ENCODE results near the gene KIF5C.

DNA sequence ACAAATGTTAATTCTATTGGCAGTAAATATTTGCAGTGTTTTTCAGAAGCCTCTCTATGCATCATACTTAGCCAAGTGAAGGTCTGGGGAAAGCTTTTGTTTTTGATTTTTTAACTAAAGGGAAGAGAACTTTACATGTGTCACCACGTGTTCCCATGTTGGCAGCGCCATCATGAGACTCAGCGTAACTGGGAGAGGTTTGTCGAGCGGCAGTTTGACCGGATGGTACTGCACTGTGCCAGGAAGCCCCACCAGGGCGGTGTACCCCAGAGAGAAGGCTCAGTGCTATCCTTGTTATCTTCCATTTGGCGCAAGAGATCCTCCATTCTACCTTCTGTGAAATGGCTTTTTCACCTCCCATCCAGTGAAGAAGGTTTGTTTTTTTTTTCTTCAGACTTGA, 38.5 kb downstream of the KIF5C start:
- TF ChIP-seq YY1 (tag by site-specific recombination; IDR thresholded peaks at IDR 0.05) (no peak), ZFHX2 (tag by site-specific recombination; conservative IDR thresholded peaks at IDR 0.05) (no peak), ZNF18 (tag by site-specific recombination; IDR thresholded peaks at IDR 0.05) (no peak), CTCF (tag by site-specific recombination; IDR thresholded peaks at IDR 0.05) (no peak), HOXA7 (CRISPR knock-in tag; IDR thresholded peaks at IDR 0.05; ENCODE audit: borderline replicate concordance) (no peak), ZNF488 (tag by site-specific recombination; IDR thresholded peaks at IDR 0.05) (no peak), ZNF785 (tag by site-specific recombination; IDR thresholded peaks at IDR 0.05) (no peak), ZNF221 (tag by site-specific recombination; IDR thresholded peaks at IDR 0.05; ENCODE audit: borderline replicate concordance) (no peak), TSHZ1 (tag by site-specific recombination; IDR thresholded peaks at IDR 0.05; ENCODE audit: borderline replicate concordance) (no peak), TCF7L2 (IDR thresholded peaks at IDR 0.05; ENCODE audit: borderline replicate concordance, low read depth, low read length) (no peak), OVOL3 (tag by site-specific recombination; IDR thresholded peaks at IDR 0.05) (no peak)
